Superior temporal gyrus (tissue), 1 donor: ENCODE results near the gene SYT6.

Experiments
- DNase-seq: peaks from one replicate; pipeline ENCODE4 v3.0.0-alpha.2; 2016; ENCODE audit errors: extremely low spot score

Gene SYT6

GRCh38 chr1:114153261-114154145 is at the start of gene SYT6:
Gene SYT6 (minus strand): TSS chr1:114153869. CDS start chr1:114153772, 97 bp downstream.
- no peak for DNase-seq

- no peak for DNase-seq
Observed at GRCh38 chr1:114201486-114201885, 47.8 kb upstream of the SYT6 start.

GRCh38 chr1:114199017-114199594 is 45.4 kb upstream of the SYT6 start:
- no peak for DNase-seq

GRCh38 chr1:114196992-114197907 is 43.6 kb upstream of the SYT6 start:
- no peak for DNase-seq

GRCh38 chr1:114195819-114196218 is 42.1 kb upstream of the SYT6 start:
- no peak for DNase-seq

GRCh38 chr1:114192328-114192727 is 38.7 kb upstream of the SYT6 start:
- DNase-seq: no peak

- no peak for DNase-seq
Observed at GRCh38 chr1:114189398-114189797, 35.7 kb upstream of the SYT6 start.

- no peak for DNase-seq
Observed at GRCh38 chr1:114181356-114181755, 27.7 kb upstream of the SYT6 start.

- DNase-seq: no peak
Observed at GRCh38 chr1:114180742-114181141, 27.1 kb upstream of the SYT6 start.

GRCh38 chr1:114178936-114179335 is 25.3 kb upstream of the SYT6 start:
- no peak for DNase-seq

- DNase-seq: no peak
Observed at GRCh38 chr1:114177282-114177681, 23.6 kb upstream of the SYT6 start.

- DNase-seq: no peak
Observed at GRCh38 chr1:114176366-114176765, 22.7 kb upstream of the SYT6 start.

GRCh38 chr1:114173680-114174079 is 20.0 kb upstream of the SYT6 start:
- no peak for DNase-seq

GRCh38 chr1:114169509-114169908 is 15.8 kb upstream of the SYT6 start:
- DNase-seq: no peak

GRCh38 chr1:114167226-114167625 is 13.6 kb upstream of the SYT6 start:
- no peak for DNase-seq

GRCh38 chr1:114164840-114165543 is 11.3 kb upstream of the SYT6 start:
- DNase-seq: no peak

- DNase-seq: no peak
Observed at GRCh38 chr1:114159941-114160340, 6.3 kb upstream of the SYT6 start.

GRCh38 chr1:114157275-114157660 is 3.6 kb upstream of the SYT6 start:
- DNase-seq: no peak

- DNase-seq: no peak
Observed at GRCh38 chr1:114156538-114157274, 3.0 kb upstream of the SYT6 start.

GRCh38 chr1:114155706-114156105 is 2.0 kb upstream of the SYT6 start:
- DNase-seq: no peak

GRCh38 chr1:114154963-114155322 is 1.3 kb upstream of the SYT6 start:
- no peak for DNase-seq
